Measurements from ENCODE around the gene LMF1.

Gene LMF1

GRCh38 chr16:920717-921116, 50.1 kb downstream of the LMF1 start:
- Histone ChIP-seq H3K4me3 (ENCODE audit: low read length) (no peak overlapping the region), H3K9me3 (ENCODE audit: insufficient read depth, low read depth, low read length) (peaks cover under 1% of the 10 kb centered on the region; the same call in 1 of the 2 replicates), H3K27ac (ENCODE audit: low read length) (no peak overlapping the region), H3K36me3 (ENCODE audit: insufficient read depth, low read depth, low read length) (no peaks in the 10 kb centered on the region), H3K4me1 (ENCODE audit: insufficient read depth, low read length) (no peaks in the 10 kb centered on the region), H3K27me3 (ENCODE audit: insufficient read depth, low read length) (no peaks in the 10 kb centered on the region), H3K9ac (ENCODE audit: low read depth, low read length) (no peak overlapping the region; the same call in 1 of the 2 replicates)

- no peaks in the 10 kb centered on the region for H3K4me1 ChIP-seq (ENCODE audit: insufficient read depth, low read length)
Measured at GRCh38 chr16:920051-920681, 50.6 kb downstream of the LMF1 start.

GRCh38 chr16:919658-920050, 51.1 kb downstream of the LMF1 start:
- Histone ChIP-seq H3K9ac (ENCODE audit: low read depth, low read length) (no peak overlapping the region), H3K4me3 (ENCODE audit: low read length) (no peak overlapping the region), H3K36me3 (ENCODE audit: insufficient read depth, low read depth, low read length) (no peaks in the 10 kb centered on the region), H3K9me3 (ENCODE audit: insufficient read depth, low read depth, low read length) (no peaks in the 10 kb centered on the region), H3K27me3 (ENCODE audit: insufficient read depth, low read length) (no peaks in the 10 kb centered on the region), H3K27ac (ENCODE audit: low read length) (no peak overlapping the region), H3K4me1 (ENCODE audit: insufficient read depth, low read length) (no peaks in the 10 kb centered on the region)

More at GRCh38 chr16:920051-920681, 50.6 kb downstream of the LMF1 start:
- H3K9me3 ChIP-seq (ENCODE audit: insufficient read depth, low read depth, low read length), result no peaks in the 10 kb centered on the region
- no peaks in the 10 kb centered on the region for H3K36me3 ChIP-seq (ENCODE audit: insufficient read depth, low read depth, low read length)
- no peak overlapping the region for H3K27ac ChIP-seq (ENCODE audit: low read length)
- no peak overlapping the region for H3K4me3 ChIP-seq (ENCODE audit: low read length)
- H3K9ac ChIP-seq (ENCODE audit: low read depth, low read length), result no peak overlapping the region
- H3K27me3 ChIP-seq (ENCODE audit: insufficient read depth, low read length), result no peaks in the 10 kb centered on the region

GRCh38 chr16:918741-919657, 51.8 kb downstream of the LMF1 start:
- Histone ChIP-seq H3K4me3 (ENCODE audit: low read length) (no peak overlapping the region), H3K27me3 (ENCODE audit: insufficient read depth, low read length) (no peaks in the 10 kb centered on the region), H3K36me3 (ENCODE audit: insufficient read depth, low read depth, low read length) (no peaks in the 10 kb centered on the region), H3K9ac (ENCODE audit: low read depth, low read length) (no peak overlapping the region), H3K4me1 (ENCODE audit: insufficient read depth, low read length) (no peaks in the 10 kb centered on the region), H3K27ac (ENCODE audit: low read length) (no peak overlapping the region), H3K9me3 (ENCODE audit: insufficient read depth, low read depth, low read length) (no peaks in the 10 kb centered on the region)

- Histone ChIP-seq H3K27me3 (ENCODE audit: insufficient read depth, low read length) (no peaks in the 10 kb centered on the region), H3K9me3 (ENCODE audit: insufficient read depth, low read depth, low read length) (no peaks in the 10 kb centered on the region), H3K36me3 (ENCODE audit: insufficient read depth, low read depth, low read length) (no peaks in the 10 kb centered on the region), H3K4me3 (ENCODE audit: low read length) (no peak overlapping the region), H3K9ac (ENCODE audit: low read depth, low read length) (no peak overlapping the region), H3K27ac (ENCODE audit: low read length) (no peak overlapping the region), H3K4me1 (ENCODE audit: insufficient read depth, low read length) (no peaks in the 10 kb centered on the region)
Measured at GRCh38 chr16:918068-918467, 52.7 kb downstream of the LMF1 start.

GRCh38 chr16:917591-918061, 53.2 kb downstream of the LMF1 start:
- Histone ChIP-seq H3K4me3 (ENCODE audit: low read length) (no peak overlapping the region), H3K9ac (ENCODE audit: low read depth, low read length) (no peak overlapping the region), H3K36me3 (ENCODE audit: insufficient read depth, low read depth, low read length) (no peaks in the 10 kb centered on the region), H3K9me3 (ENCODE audit: insufficient read depth, low read depth, low read length) (no peaks in the 10 kb centered on the region), H3K27me3 (ENCODE audit: insufficient read depth, low read length) (no peaks in the 10 kb centered on the region), H3K27ac (ENCODE audit: low read length) (no peak overlapping the region), H3K4me1 (ENCODE audit: insufficient read depth, low read length) (no peaks in the 10 kb centered on the region)

GRCh38 chr16:916035-916799, 54.6 kb downstream of the LMF1 start:
- no peak overlapping the region for H3K4me3 ChIP-seq (ENCODE audit: low read length)
- no peaks in the 10 kb centered on the region for H3K27me3 ChIP-seq (ENCODE audit: insufficient read depth, low read length)
- H3K36me3 ChIP-seq (ENCODE audit: insufficient read depth, low read depth, low read length), result no peaks in the 10 kb centered on the region
- H3K27ac ChIP-seq (ENCODE audit: low read length), result no peak overlapping the region
- H3K9ac ChIP-seq (ENCODE audit: low read depth, low read length), result no peak overlapping the region
- no peaks in the 10 kb centered on the region for H3K9me3 ChIP-seq (ENCODE audit: insufficient read depth, low read depth, low read length)
- no peaks in the 10 kb centered on the region for H3K4me1 ChIP-seq (ENCODE audit: insufficient read depth, low read length)

- H3K4me3 ChIP-seq (ENCODE audit: low read length), result no peak overlapping the region
- no peaks in the 10 kb centered on the region for H3K36me3 ChIP-seq (ENCODE audit: insufficient read depth, low read depth, low read length)
- no peak overlapping the region for H3K27ac ChIP-seq (ENCODE audit: low read length)
- H3K27me3 ChIP-seq (ENCODE audit: insufficient read depth, low read length), result no peaks in the 10 kb centered on the region
- H3K4me1 ChIP-seq (ENCODE audit: insufficient read depth, low read length), result no peaks in the 10 kb centered on the region
- no peak overlapping the region for H3K9ac ChIP-seq (ENCODE audit: low read depth, low read length)
- no peaks in the 10 kb centered on the region for H3K9me3 ChIP-seq (ENCODE audit: insufficient read depth, low read depth, low read length)
Measured at GRCh38 chr16:915546-915945, 55.2 kb downstream of the LMF1 start.

GRCh38 chr16:914440-914839, 56.3 kb downstream of the LMF1 start:
- Histone ChIP-seq H3K36me3 (ENCODE audit: insufficient read depth, low read depth, low read length) (no peaks in the 10 kb centered on the region), H3K27me3 (ENCODE audit: insufficient read depth, low read length) (no peaks in the 10 kb centered on the region)

GRCh38 chr16:913817-914439, 56.9 kb downstream of the LMF1 start:
- H3K9me3 ChIP-seq (ENCODE audit: insufficient read depth, low read depth, low read length), result no peaks in the 10 kb centered on the region
- no peaks in the 10 kb centered on the region for H3K27me3 ChIP-seq (ENCODE audit: insufficient read depth, low read length)
- H3K4me1 ChIP-seq (ENCODE audit: insufficient read depth, low read length), result no peaks in the 10 kb centered on the region
- H3K27ac ChIP-seq (ENCODE audit: low read length), result no peak overlapping the region
- no peak overlapping the region for H3K4me3 ChIP-seq (ENCODE audit: low read length)
- H3K9ac ChIP-seq (ENCODE audit: low read depth, low read length), result no peak overlapping the region
- H3K36me3 ChIP-seq (ENCODE audit: insufficient read depth, low read depth, low read length), result no peaks in the 10 kb centered on the region

More at GRCh38 chr16:914440-914839, 56.3 kb downstream of the LMF1 start:
- Histone ChIP-seq H3K9ac (ENCODE audit: low read depth, low read length) (no peak overlapping the region), H3K9me3 (ENCODE audit: insufficient read depth, low read depth, low read length) (no peaks in the 10 kb centered on the region), H3K4me3 (ENCODE audit: low read length) (no peak overlapping the region), H3K27ac (ENCODE audit: low read length) (no peak overlapping the region), H3K4me1 (ENCODE audit: insufficient read depth, low read length) (no peaks in the 10 kb centered on the region)
